ENCODE measurements around the gene MBTPS1.
"Not testable (repeated sequence)": the region's sequence is repeated elsewhere in the genome, so short reads cannot be mapped to it uniquely, and the experiment has no call there.

MBTPS1 gene

GRCh38 chr16:84136331-84137125, 19.8 kb upstream of the MBTPS1 start:
- DNase-seq, result no peak

DNA sequence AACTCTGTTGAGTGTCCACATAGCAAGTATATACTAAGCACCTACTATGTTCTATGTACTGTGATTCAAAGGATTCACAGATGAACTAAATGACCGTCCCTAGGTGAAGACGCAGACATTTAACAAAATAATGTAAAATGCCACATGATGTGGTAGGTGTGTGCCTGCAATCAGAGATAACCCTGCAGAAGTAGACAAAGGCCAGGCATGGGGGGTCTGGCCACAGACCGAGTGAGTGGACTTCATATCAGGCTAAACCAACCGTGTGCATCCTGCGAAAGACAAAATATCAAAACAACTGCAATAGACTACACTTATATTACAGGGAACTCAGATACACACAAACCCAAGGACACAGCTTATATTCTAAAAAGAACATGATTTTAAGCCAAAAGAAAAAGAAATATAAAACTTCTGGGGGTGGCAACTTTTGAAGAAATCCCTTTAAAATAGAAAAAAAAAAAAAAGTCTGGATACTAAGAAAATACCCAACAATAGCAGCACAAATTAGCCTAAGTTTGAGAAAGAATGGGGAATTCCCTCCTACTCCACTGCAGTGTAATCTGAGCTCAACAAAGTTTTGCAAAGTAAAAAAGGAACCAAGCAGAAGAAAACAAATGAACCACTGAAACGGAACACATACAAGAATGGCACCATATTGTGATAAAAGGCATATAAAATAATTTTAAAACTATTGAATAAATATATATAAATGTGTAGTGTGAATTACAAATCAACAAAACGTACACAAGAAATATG, 16.0 kb upstream of the MBTPS1 start:
- no peak for DNase-seq

GRCh38 chr16:84131117-84131516, 14.4 kb upstream of the MBTPS1 start:
- DNase-seq, result no peak

- no peak for DNase-seq
Observed at GRCh38 chr16:84124257-84125073, 7.7 kb upstream of the MBTPS1 start.

DNA sequence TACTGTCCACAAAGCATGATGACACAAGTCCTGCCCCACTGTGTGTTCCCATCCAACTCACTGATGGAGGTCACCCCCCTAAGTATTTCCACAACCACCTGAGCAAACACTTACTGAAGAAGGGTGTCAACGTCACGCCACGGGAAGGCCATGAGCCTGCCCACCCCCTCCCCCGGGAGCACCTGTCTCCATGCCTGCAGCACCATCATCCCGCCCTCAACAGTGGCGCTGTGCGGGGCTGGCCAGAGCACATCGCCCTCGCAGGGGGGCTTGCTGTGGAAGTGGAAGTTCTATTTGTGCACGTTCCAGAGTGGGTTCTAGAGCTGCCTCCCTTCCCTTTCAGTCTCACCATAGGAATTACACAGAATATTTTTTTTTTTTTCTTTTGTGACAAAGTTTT, 4.3 kb upstream of the MBTPS1 start:
- DNase-seq, result no peak

DNA sequence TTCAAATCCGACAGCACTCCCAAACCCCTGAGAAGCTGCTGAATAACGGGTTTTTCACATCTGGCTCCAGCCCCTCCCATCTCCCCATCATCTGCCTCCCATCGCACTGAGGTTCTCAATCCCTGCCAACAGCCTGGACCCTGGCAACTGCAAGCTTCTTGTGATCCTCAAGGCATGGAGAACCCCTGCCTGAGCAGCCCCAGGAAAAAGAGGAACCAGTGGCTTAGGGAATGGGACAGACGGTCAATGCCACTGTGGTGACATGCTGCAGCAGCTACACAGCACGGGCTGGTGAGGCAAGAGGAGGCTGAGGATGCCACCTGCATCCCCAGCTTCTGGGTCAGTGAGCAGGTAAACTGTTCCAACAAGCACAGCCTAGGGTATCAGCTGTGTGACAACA, 3.3 kb upstream of the MBTPS1 start:
- no peak for DNase-seq

- no peak for DNase-seq
Observed at GRCh38 chr16:84119368-84119767, 2.6 kb upstream of the MBTPS1 start.

DNA sequence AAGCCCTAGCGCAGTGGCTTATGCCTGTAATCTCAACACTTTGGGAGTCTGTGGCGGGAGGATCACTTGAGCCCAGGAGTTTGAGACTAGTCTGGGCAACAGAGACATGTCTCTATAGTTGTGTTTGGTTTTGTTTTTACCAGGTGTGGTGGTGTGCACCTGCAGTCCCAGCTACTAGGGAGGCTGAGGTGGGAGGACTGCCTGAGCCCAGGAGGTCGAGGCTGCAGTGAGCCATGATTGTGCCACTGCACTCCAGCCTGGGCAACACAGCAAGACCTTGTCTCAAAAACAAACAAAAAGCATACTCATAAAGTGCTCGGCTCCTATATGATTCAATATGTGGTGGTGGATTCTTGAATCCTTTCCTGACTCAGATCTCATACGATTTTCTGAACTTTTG, 1.6 kb upstream of the MBTPS1 start:
- DNase-seq, result not testable (repeated sequence)

DNA sequence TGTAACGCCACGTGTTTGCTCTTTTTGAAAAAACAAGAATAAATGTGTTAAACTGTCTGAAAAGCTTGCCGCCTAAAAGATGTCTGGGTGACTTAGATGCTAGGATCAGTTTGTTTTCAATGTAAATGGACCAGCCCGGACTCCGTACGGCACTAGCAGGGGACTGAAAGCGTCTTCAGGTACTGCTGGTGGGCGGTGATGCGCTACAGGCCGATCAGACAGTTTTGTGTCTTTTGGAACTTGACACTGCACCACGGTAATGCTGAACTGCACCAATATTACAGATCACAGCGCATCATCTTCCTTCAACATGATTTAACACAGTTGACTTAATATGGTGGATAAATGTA, 727 bp upstream of the MBTPS1 start:
- DNase-seq, result no peak

GRCh38 chr16:84115919-84116719, 623 bp downstream of the MBTPS1 start:
- DNase-seq, result no peak

- DNase-seq, result not testable (repeated sequence)
Observed at GRCh38 chr16:84111949-84112348, 4.8 kb downstream of the MBTPS1 start.

DNA sequence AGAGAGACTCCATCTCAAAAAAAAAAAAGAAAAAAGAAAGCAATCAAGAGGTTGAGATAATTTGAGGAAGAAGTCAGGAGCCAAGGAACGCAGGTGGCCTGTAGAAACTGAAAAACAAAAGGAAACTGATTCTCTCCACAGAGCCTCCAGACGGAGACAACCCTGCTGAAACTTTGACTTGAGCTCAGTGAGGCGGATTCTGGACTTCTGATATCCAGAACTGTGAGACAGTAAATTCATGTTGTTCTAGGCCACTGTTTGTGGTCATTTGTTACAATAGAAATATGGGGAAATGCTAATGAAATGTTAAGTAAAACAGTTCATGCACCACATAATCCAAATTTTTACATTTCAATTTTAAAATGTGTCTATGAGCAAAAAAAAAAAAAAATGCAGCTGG, 5.2 kb downstream of the MBTPS1 start:
- DNase-seq, result no peak

DNA sequence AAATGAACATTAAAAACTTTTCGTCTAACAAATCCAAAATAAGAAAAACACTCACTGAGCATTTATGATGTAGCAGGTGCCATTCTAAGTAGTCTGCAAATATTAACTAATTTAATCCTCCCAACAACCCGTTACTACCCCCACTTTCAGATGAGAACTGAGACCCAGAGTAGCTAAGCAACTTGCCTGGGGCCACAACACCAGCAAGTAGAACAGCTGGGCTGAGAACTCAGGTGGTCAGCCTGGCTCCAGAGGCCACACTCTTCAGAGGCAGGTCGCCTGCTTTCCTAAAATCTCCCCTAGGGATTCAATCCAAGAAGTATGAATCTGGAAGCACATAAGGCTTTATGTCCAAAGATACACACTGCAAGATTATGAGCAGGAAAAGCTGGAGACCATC, 6.2 kb downstream of the MBTPS1 start:
- no peak for DNase-seq

GRCh38 chr16:84109598-84110335, 7.0 kb downstream of the MBTPS1 start:
- no peak for DNase-seq

DNA sequence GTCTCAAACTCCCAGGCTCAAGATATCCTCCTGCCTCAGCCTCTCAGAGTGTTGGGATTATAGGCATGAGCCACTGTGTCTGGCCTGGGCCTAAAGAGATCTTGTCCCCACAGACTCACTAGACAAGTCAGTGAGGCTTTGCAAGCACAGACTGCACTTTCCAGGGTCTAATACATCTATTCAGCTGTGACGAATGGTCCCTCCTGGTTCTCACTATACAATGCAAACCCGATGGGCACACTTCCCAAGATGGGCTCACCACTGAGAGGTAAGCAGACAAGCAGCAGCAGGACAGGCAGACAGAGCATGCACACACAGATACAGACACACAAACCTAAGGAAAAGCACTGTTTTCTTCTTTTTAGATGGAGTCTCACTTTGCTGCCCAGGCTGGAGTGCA, 8.8 kb downstream of the MBTPS1 start:
- DNase-seq, result no peak

DNA sequence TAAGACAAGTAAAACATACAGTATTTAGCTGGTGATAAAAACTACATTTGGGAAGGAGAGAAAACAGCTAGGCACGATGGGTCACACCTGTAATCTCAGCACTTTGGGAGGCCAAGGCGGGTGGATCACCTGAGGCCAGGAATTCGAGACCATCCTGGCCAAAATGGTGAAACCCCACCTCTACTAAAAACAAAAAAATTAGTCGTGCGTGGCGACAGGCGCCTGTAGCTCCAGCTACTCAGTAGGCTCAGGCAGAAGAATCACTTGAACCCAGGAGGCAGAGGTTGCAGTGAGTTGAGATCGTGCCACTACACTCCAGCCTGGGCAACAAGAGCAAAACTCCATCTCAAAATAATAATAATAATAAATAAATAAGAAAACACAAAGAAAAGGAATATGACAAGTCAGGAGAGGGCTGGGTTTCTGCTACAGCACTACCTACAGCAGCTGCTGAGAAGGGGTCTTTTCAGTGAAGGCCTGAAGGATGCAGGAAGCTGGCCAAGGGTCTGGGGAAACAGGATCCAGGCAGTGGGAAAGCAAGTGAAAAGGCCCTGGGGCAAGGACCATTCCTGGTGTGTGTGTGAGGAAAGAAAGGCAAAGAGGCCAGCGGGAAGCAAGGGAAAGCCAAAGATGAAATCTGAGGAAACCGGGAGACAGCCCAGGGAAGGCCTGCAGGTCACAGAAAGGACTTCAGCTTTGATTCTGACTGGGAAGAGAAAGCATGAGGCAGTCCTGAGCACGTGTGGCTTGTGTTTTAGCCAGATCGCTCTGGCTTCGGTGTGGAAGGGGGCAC, 10.6 kb downstream of the MBTPS1 start:
- no peak for DNase-seq

GRCh38 chr16:84105301-84105815, 11.4 kb downstream of the MBTPS1 start:
- no peak for DNase-seq

DNA sequence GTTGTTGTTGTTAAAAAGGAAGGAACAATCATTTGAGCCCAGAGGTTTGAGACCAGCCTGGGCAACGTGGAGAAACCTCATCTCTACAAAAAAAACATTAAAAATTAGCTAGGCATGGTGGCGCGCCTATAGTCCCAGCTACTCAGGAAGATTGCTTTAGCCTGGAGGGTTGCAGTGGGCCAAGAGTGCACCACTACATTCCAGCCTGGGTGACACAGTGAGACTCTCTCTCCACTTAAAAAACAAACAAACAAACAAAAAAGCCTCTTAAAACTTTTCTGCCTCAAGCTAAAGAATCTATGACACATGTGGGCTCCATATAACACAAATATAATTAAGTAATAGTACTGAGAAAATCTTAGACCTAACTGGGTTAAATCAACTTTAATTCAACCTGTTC, 12.5 kb downstream of the MBTPS1 start:
- no peak for DNase-seq

DNA sequence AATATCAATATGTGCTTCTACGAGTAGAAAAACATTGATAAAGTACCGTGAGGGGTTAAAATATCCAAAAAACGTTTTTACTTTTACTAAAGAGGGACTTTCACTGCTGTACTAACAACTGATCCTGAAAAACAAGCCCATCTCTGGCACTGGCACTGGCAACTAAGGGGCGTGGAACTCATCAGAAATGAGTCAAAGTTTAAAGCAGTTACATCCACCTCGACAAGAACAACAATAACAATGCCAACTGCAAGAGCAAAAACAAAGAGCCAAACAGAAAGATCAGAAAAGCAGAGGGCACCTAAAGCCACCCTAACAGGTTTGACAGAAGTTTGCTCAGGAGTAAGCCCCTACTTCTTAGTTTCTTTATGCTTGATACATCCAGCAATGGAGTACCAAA, 13.1 kb downstream of the MBTPS1 start:
- no peak for DNase-seq

GRCh38 chr16:84098939-84099338, 17.8 kb downstream of the MBTPS1 start:
- DNase-seq, result no peak

DNA sequence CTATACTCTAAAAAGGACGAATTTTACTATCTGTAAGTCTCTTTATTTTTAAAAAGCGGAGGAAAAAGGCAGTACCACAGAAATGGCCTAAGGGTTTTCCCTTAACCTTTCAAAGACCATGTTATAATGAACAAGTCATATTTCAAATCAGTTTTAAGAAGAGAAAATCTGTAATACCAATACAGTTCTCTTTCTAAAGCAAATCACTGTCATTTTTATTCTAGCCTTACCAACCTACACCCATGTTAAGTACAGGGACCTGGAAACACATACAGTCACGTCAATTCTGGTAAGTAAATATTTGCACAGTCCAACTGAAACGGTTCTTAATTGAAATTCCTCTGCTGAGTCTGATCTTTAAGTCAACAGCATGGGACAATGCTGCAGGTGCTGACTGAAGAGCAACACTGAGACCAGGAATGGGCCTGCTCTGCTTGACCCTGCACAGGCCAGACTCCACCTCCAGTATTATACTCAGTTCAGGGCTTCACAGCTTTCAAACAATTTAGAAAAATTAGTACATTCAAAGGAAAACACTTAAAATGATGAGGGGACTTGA, 20.2 kb downstream of the MBTPS1 start:
- peak in 1 of 2 experiments; percentile 13 for DNase-seq

Data from NCI-H1930 (cell line).